Retinal pigment epithelial cell (primary cell): ENCODE measurements around the gene CD180.
A peak's percentile ranks its signal among the peaks of the same experiment; 100 is the strongest.

Source experiments
- DNase-seq: peaks from one replicate; pipeline ENCODE4 v3.0.0-alpha.2; 2010; ENCODE audit warnings: low read depth
- H3K4me3 ChIP-seq: 2 replicates; pipeline ENCODE4 v1.5.1; 2011; ENCODE audit warnings: mild to moderate bottlenecking, low read length, control low read depth, moderate library complexity
- TF ChIP-seq, protein P1 (sequence below): conservative IDR thresholded peaks from 2 replicates; pipeline ENCODE4 v1.5.1; 2011; ENCODE audit warnings: low read depth, low read length, control low read depth, inconsistent platforms

Gene CD180

DNA sequence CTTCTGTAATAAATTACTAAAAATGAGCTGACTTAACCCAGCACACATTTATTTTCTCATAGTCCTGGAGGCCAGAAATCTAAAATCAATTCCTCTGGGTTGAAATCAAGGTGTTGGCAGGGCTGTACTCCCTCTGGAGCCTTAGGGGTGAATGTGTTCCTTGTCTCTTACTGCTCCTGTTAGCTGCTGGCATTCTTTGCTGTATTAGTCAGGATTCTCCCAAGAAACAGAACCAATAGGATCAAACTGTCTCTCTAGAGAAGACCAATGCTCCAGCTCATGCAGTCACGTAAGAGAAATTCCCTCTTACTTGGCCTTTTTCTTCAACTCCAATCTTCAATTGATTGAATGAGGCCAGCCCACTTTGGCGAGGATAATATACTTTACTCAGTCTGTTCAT lies 15.3 kb upstream of the CD180 start:
- TF ChIP-seq, protein P1, sequence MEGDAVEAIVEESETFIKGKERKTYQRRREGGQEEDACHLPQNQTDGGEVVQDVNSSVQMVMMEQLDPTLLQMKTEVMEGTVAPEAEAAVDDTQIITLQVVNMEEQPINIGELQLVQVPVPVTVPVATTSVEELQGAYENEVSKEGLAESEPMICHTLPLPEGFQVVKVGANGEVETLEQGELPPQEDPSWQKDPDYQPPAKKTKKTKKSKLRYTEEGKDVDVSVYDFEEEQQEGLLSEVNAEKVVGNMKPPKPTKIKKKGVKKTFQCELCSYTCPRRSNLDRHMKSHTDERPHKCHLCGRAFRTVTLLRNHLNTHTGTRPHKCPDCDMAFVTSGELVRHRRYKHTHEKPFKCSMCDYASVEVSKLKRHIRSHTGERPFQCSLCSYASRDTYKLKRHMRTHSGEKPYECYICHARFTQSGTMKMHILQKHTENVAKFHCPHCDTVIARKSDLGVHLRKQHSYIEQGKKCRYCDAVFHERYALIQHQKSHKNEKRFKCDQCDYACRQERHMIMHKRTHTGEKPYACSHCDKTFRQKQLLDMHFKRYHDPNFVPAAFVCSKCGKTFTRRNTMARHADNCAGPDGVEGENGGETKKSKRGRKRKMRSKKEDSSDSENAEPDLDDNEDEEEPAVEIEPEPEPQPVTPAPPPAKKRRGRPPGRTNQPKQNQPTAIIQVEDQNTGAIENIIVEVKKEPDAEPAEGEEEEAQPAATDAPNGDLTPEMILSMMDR = no peak
- no peak for DNase-seq
- H3K4me3 ChIP-seq = no peak overlapping the region

DNA sequence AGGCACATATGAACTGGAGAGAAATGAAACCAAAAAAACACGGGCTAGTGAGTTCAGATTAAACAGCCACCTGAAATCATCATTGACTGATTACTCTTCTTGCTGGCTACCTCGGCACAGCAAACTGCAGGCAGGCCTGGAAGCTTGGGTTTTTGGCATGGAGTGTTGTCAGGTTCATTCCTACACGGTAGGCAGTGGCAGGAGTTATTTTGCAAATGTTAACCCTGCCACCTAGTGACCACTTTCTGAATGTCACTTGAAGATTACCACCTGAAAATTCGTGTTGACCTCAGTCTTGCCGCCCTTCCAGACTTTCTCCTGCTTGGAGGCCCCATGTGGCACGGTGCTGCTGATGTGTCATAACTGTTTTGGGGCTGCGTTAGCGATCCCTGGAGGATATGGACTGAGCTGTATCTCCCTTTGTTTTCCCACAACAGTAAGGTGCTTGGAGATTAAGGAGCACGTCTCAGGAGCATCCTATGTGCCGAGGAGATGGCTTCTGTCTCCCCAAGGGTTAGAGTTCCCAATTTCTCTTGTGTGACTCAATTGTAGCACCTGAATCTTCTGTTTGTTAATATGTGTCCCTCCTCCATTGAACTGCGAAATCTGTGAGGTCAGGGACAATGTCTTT lies 12.7 kb upstream of the CD180 start:
- TF ChIP-seq, protein P1 = peak; percentile 69
- peak; percentile 42 for DNase-seq
- H3K4me3 ChIP-seq = no peak overlapping the region

DNA sequence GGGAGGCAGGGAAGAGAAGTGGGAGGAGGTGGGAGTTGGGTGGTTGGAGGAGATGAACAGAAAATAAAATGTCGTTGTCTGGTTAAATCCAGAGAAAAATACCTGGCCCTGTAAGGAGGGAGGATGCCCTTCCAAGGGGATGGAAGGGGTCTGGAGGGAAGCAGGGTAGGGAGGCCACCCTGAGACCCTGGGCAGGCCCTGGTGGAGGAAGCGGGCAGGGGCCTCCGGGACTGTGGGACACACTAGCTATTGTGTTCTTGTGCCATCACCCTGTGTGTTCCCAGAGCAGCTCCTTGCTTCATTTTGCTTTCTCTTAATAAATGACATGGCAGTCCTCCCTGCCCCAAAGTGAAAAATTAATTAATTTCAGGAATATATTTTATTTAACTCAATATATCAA lies 11.8 kb upstream of the CD180 start:
- TF ChIP-seq, protein P1 = no peak
- DNase-seq = no peak
- H3K4me3 ChIP-seq = no peak overlapping the region

DNA sequence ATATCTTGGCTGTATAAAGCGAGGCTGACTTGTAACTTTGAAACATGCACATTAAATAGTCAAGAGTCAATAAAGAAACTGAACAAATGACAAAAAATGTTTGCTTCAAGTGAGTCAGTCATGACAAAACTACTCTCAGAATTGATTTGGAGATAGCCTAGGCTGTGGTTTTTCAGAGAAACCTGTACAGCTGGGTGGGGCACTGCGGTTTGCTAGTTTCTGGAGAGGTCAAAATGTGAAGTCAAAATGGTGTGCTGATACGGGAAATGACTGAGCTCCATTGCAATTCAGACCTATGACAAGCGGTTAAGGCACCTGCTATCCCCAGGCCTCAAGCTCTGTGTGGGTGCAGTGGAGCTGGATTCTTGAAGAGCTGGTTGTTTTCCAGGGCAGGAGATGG lies 10.3 kb upstream of the CD180 start:
- TF ChIP-seq, protein P1 = no peak
- DNase-seq = no peak

DNA sequence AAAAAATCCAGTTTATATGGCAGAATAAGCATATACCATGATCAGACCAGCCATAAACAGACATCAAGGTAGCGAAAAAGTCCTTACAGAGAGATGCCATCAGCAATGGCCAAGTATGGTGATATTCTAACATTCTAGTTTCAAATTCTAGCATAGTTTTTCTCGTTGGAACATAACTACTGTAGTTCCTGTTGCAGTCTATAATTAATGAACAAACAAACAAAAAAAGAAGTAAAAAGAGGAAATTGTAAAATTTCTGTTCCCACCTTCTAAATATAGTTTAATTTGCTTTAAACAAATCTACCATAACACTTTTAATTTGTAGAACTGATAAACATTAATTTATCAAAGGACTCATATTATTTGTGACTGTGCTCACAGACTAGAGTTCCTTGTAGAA lies 9.9 kb upstream of the CD180 start:
- no peak overlapping the region for H3K4me3 ChIP-seq
- TF ChIP-seq, protein P1 = no peak
- DNase-seq = no peak

More for the DNA sequence above, 10.3 kb upstream of the CD180 start:
- H3K4me3 ChIP-seq = no peak overlapping the region

DNA sequence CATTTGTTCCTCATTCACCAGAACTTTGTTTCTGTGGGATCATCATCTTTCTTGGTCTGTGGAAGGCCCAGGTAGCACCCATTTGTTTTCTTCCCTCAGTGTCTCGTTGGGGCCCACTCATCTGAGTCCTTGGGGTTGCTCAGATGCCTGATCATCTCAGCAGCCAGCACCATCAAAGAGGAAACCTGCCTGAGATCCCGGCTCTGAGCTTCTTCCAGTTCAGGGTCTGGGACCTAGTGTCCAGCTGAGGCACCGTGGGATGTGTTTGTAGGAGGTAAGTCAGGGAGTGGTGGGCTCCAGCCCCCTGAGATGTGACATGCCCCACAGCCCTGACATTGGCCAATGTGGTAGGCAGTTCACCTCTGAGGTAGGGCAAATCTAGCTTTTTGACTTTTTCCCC lies 9.4 kb upstream of the CD180 start:
- DNase-seq = no peak
- no peak overlapping the region for H3K4me3 ChIP-seq
- TF ChIP-seq, protein P1 = no peak

DNA sequence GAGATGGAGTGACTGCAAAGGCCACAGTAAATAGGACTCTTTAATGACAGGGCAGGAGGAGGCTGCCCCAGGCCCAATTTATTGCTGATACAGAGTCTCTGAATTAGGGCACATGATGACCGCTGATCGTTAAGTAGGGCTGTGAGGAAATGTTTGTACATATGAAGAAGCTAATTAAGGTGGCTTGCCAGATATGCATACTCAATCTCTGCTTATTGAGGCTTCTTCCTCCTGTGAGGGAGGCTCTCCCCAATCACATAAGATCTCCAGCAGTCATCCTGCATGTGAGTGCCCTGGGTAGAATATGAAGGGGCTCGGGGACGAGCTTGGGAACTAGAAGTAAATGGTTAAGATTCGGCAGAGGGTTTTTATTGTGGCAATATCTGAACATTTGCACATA lies 8.2 kb upstream of the CD180 start:
- TF ChIP-seq, protein P1 = no peak
- DNase-seq = no peak
- no peak overlapping the region for H3K4me3 ChIP-seq
